Memory B cell (primary cell): ENCODE data around the gene PRKCA.
"Not testable (repeated sequence)": the region's sequence is repeated elsewhere in the genome, so short reads cannot be mapped to it uniquely, and the experiment has no call there.

ENCODE experiments used
- ATAC-seq: fragments of 150-1000 bp; cut with Tn5 transposase; 2 replicates; pipeline ENCODE4 v1.10.0; 2021; ENCODE audit warnings: low read depth, mild to moderate bottlenecking, moderate library complexity
- DNase-seq, 2 donors: peaks; one replicate each; pipeline ENCODE4 v3.0.0; 2022; ENCODE audit warnings: low spot score in 2 of 2
- H3K27ac Mint-ChIP-seq: one replicate; pipeline ENCODE4 v1.8.0; 2022; ENCODE audit warnings: mild to moderate bottlenecking, moderate library complexity, mixed read lengths
- H3K27me3 Mint-ChIP-seq: one replicate; pipeline ENCODE4 v1.8.0; 2022; ENCODE audit warnings: mixed read lengths
- H3K36me3 Mint-ChIP-seq: one replicate; pipeline ENCODE4 v1.8.0; 2022; ENCODE audit warnings: mild to moderate bottlenecking, mixed read lengths
- H3K4me1 Mint-ChIP-seq: one replicate; pipeline ENCODE4 v1.8.0; 2022; ENCODE audit warnings: mixed read lengths
- H3K4me3 Mint-ChIP-seq: one replicate; pipeline ENCODE4 v1.8.0; 2022; ENCODE audit warnings: mild to moderate bottlenecking, moderate library complexity, mixed read lengths
- H3K9me3 Mint-ChIP-seq: one replicate; pipeline ENCODE4 v1.8.0; 2022; ENCODE audit warnings: mixed read lengths

Gene PRKCA

DNA sequence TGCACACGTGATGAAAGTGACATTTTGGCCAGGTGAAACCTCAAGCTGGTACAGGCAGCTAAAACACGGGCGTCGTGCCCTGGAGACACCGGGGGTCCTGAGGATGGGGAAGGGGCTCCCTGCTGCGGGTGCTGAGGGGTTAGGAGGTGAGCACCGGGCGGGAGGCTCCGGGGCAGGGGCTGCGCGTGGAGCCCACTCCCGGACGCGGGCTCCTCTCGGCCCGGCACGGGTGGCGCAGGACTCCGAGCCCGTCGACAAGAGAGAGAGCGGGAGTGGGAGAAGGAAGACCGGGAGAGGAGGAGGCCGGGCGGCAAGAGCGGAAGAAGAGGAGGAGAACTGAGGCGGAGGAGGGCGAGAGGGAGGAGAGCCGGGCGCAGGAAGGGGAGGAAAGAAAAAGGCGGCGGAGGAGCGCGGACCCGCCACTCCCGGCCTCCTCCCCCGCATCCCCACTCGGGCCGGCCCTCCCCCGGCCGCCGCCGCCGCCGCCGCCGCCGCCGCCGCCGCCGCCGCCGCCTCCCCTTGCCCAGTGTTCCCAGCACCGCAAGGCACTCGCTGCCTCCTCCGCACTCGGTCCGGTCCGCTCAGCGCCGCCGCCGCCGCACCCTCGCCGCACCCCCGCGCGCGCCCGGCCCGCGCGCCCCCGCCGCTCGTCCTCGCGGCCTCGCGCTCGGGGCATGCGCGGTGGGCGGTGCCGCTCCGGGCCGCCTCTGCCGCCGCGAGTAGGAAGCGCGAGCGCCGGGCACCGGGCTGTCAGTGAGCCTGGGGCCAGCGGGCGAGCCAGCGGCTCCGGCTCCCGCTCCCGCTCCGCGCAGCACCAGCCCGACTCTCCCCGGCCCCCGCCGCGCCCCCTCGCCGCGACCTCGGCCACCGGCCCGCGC is at the start of gene PRKCA:
PRKCA (plus strand) TSS at position 750 of the 878 bp plus-strand sequence.
- H3K4me3 Mint-ChIP-seq = peak within 1 kb of the TSS; percentile 97
- peaks cover 16% of the 10 kb centered on the region for H3K27me3 Mint-ChIP-seq
- ATAC-seq (peak; percentile 85), DNase-seq (peak; percentile 47 to 57)
- no peaks in the 10 kb centered on the region for H3K36me3 Mint-ChIP-seq
- H3K9me3 Mint-ChIP-seq = no peaks in the 10 kb centered on the region
- H3K27ac Mint-ChIP-seq = peak within 1 kb of the TSS; percentile 92
- peaks cover 11% of the 10 kb centered on the region for H3K4me1 Mint-ChIP-seq

DNA sequence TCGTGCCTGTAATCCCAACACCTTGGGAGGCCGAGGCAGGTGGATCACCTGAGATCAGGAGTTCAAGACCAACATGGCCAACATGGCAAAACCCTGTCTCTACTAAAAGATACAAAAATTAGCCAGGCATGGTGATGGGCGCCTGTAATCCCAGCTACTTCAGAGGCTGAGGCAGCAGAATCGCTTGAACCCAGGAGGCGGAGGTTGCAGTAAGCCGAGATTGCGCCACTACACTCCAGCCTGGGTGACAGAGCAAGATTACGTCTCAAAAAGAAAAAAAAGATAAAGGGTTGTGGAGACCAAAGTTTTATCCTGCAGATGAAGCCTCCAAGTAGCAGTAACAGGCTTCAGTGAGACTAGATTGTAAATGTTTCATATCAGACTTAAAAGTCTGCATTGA is 49.0 kb upstream of the PRKCA start:
- H3K4me3 Mint-ChIP-seq, H3K27me3 Mint-ChIP-seq, ATAC-seq, DNase-seq, H3K27ac Mint-ChIP-seq, H3K4me1 Mint-ChIP-seq, H3K36me3 Mint-ChIP-seq, H3K9me3 Mint-ChIP-seq: not testable (repeated sequence)

DNA sequence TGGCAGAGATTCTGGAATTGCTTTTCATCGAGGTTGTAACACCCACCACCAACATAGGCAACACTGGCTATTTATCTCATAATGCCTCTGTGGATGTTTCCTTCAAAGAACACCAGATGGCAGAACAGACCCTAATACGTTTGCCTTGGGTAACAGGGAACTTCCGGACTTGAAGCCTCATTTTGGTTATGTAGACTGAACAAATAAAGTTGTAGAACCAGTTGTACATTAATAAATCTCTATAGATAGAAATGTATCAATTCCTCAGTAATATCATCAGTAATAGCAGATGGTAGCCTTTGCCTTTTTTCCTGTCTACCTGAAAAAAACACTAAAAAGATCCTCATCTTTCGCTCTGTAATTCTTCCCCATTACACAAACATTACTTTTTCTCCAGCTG is 47.3 kb upstream of the PRKCA start:
- ATAC-seq (peak; percentile 56), DNase-seq (peak in 1 of 2 donors; percentile 7)
- Mint-ChIP-seq H3K27me3 (no peaks in the 10 kb centered on the region), H3K4me1 (no peaks in the 10 kb centered on the region), H3K27ac (no peak overlapping the region), H3K9me3 (no peaks in the 10 kb centered on the region), H3K4me3 (no peak overlapping the region), H3K36me3 (no peaks in the 10 kb centered on the region)

DNA sequence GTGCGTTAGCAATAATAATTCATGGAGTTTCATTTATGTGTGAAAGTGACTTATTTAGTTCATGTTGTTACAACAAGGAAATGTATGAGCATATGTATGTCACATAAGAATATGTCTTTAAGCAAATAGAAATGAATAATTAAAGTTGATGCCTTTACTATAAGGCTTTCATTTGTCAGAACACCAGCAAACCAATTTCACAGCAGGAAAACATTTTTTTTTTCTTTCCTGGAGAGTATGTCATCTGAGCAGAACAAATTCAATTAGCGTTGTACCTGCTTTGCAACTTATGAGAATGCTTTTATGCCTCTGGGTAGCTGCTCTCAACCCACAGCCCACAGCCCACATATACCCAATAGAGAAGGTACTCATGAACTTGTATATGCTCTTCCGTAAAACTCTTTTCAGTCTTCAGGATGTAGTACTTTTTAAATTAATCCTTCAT is 46.9 kb upstream of the PRKCA start:
- no peaks in the 10 kb centered on the region for H3K27me3 Mint-ChIP-seq
- H3K9me3 Mint-ChIP-seq = no peaks in the 10 kb centered on the region
- H3K36me3 Mint-ChIP-seq = no peaks in the 10 kb centered on the region
- no peaks in the 10 kb centered on the region for H3K4me1 Mint-ChIP-seq
- no peak overlapping the region for H3K4me3 Mint-ChIP-seq
- ATAC-seq = no peak
- H3K27ac Mint-ChIP-seq = no peak overlapping the region
- DNase-seq = no peak

DNA sequence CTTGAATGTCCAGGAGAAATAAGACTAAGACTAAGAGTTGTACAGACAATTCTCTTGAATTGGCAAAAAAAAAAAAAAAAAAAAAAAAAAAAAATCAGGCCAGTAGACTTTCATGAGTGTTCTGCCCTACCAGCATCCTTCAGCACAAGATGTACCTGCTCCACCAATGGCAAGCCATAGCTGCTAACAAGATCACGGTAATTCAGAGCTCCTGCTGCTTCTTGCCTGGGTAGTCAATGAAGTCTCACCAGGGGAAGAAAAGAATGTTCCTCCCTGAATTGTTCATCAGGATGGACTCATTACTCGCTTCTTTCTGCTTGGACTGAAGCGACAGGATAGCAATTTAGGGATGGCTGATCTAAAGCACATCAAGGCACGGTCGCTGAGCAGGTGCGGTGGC is 42.1 kb upstream of the PRKCA start:
- H3K27ac Mint-ChIP-seq = no peak overlapping the region

DNA sequence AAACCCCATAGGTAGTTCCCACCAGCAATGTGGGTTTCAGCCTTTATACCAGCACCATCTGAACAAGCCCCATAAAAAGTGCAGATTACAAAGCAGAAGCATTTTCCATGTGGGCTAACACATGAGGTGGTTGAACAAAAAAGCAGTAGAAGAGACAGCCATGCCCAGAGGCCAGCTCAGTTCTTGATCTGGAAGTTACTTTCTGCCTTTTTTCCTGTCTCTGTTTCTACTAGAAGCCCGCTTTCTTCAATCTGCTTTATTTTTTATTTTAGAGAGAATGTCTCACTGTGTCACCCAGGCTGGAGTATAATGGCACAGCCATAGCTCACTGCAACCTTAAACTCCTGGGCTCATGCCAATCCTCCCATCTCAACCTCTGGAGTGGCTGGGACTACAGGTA is 41.7 kb upstream of the PRKCA start:
- H3K9me3 Mint-ChIP-seq = peaks cover 3% of the 10 kb centered on the region
- DNase-seq (no peak), ATAC-seq (no peak)
- no peaks in the 10 kb centered on the region for H3K4me1 Mint-ChIP-seq
- H3K27me3 Mint-ChIP-seq = peaks cover 3% of the 10 kb centered on the region
- H3K36me3 Mint-ChIP-seq = no peaks in the 10 kb centered on the region
- no peak overlapping the region for H3K27ac Mint-ChIP-seq
- H3K4me3 Mint-ChIP-seq = no peak overlapping the region

More for the DNA sequence above, 42.1 kb upstream of the PRKCA start:
- Mint-ChIP-seq H3K9me3 (peaks cover 3% of the 10 kb centered on the region), H3K36me3 (no peaks in the 10 kb centered on the region), H3K4me1 (no peaks in the 10 kb centered on the region), H3K4me3 (no peak overlapping the region), H3K27me3 (peaks cover 3% of the 10 kb centered on the region)
- no peak for ATAC-seq
- DNase-seq = no peak

DNA sequence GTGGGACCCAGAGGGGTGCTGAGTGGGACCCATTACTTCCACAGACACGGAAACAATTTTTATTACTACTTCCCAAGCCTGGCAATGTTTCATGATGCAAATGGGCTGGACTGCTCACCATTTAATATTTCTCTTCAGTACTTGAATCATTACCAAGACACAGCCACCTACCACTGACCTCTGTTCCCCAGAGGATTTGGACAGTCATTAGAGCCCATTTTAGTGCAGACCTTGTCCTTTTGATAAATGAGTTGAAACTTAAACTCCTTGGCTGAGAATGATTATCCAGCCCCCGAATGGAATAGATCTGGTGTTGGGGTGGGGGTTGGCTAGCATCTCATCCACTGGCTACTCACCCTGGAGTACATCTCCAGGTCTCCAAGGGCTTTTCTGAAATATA is 39.6 kb upstream of the PRKCA start:
- no peaks in the 10 kb centered on the region for H3K4me1 Mint-ChIP-seq
- no peak for DNase-seq
- ATAC-seq = no peak

DNA sequence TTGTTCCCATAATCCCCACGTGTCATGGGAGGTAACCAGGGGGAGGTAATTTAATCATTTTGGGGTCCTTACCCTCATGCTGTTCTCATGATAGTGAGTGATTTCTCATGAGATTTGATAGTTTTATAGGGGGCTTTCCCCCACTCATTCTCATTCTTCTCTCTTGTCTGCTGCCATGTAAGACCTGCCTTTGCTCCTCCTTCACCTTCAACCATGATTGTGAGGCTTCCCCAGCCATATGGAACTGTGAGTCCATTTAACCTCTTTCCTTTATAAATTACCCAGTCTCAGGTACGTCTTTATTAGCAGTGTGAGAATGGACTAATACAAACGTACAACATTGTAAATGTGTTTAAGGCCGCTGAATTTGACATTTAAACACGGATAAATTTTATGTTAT is 37.7 kb upstream of the PRKCA start:
- Mint-ChIP-seq H3K4me1 (no peaks in the 10 kb centered on the region), H3K36me3 (no peaks in the 10 kb centered on the region), H3K4me3 (no peak overlapping the region), H3K9me3 (peaks cover 5% of the 10 kb centered on the region), H3K27me3 (peaks cover 4% of the 10 kb centered on the region), H3K27ac (no peak overlapping the region)
- no peak for DNase-seq
- ATAC-seq = no peak

More for the DNA sequence above, 39.6 kb upstream of the PRKCA start:
- no peaks in the 10 kb centered on the region for H3K36me3 Mint-ChIP-seq
- no peak overlapping the region for H3K4me3 Mint-ChIP-seq
- peaks cover 3% of the 10 kb centered on the region for H3K9me3 Mint-ChIP-seq
- peaks cover 4% of the 10 kb centered on the region for H3K27me3 Mint-ChIP-seq
- H3K27ac Mint-ChIP-seq = no peak overlapping the region

DNA sequence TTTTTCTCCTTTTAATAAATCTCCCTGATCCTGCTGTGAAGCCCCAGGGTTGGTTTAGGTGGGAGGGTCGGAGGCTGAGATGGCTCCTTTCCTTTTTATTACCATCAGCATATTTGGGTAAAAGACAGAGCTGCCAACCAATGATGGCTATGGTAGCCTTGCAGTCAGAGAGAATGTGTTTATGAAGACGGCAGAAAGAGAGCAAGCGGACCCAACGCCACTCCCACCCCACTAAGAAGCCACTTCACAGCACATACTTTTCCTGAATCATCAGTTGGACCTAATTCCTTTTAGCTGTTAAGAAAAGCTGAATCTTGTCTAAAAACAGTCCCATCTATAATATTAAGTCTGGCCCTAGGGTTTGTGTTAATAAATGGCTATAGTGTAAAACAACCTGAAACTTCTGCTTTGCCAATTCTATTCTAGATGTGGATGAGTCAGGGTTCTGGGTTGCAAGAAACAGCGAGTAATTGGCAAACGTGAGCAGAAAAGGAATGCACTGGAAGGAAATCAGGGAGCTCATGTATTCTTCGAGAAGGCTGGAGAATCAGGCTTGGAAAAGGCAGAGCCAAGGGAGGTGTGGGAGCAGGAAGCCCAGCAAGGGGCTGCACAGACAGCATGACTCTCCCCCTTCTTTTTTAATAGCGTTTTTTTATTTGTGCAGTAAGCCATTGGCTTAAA is 34.0 kb upstream of the PRKCA start:
- Mint-ChIP-seq H3K27me3 (peaks cover 2% of the 10 kb centered on the region), H3K27ac (no peak overlapping the region), H3K9me3 (peaks cover 10% of the 10 kb centered on the region), H3K4me1 (no peaks in the 10 kb centered on the region), H3K4me3 (no peak overlapping the region), H3K36me3 (no peaks in the 10 kb centered on the region)
- ATAC-seq (no peak), DNase-seq (no peak)

DNA sequence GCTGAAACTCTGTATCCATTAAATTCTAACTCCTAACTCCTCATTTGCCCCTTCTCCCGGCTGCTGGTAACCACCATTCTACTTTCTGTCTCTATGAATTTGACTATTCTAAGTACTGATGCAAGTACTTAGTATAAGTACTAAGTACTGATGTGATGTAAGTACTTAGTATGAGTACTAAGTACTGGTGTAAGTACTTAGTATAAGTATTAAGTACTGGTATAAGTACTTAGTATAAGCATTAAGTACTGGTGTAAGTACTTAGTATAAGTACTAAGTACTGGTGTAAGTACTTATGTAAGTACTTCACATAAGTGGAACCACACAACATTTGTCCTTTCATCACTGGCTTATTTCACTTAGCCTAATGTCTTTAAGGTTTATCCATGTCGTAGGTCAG is 32.3 kb upstream of the PRKCA start:
- Mint-ChIP-seq H3K4me3 (no peak overlapping the region), H3K9me3 (peaks cover 7% of the 10 kb centered on the region), H3K27me3 (peaks cover 2% of the 10 kb centered on the region), H3K36me3 (no peaks in the 10 kb centered on the region), H3K4me1 (no peaks in the 10 kb centered on the region), H3K27ac (no peak overlapping the region)
- ATAC-seq (no peak), DNase-seq (no peak)

DNA sequence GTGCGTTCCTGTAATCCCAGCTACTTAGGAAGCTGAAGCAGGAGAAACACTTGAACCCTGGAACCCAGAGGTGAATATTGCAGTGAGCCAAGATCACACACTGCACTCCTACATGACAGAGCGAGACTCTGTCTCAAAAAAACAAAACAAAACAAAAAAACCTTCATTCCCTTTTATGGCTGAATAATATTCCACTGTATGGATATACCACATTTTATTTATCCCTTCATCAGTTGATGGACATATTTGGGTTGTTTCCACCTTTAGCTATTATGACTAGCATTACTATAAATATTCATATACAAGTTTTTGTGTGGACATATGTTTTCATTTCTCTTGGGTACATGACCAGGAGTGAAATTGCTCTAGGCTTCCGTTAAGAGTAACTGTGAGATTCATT is 30.9 kb upstream of the PRKCA start:
- Mint-ChIP-seq H3K4me3 (no peak overlapping the region), H3K27me3 (peaks cover 4% of the 10 kb centered on the region), H3K9me3 (peaks cover 7% of the 10 kb centered on the region), H3K27ac (no peak overlapping the region), H3K36me3 (no peaks in the 10 kb centered on the region), H3K4me1 (no peaks in the 10 kb centered on the region)
- DNase-seq (no peak), ATAC-seq (no peak)

DNA sequence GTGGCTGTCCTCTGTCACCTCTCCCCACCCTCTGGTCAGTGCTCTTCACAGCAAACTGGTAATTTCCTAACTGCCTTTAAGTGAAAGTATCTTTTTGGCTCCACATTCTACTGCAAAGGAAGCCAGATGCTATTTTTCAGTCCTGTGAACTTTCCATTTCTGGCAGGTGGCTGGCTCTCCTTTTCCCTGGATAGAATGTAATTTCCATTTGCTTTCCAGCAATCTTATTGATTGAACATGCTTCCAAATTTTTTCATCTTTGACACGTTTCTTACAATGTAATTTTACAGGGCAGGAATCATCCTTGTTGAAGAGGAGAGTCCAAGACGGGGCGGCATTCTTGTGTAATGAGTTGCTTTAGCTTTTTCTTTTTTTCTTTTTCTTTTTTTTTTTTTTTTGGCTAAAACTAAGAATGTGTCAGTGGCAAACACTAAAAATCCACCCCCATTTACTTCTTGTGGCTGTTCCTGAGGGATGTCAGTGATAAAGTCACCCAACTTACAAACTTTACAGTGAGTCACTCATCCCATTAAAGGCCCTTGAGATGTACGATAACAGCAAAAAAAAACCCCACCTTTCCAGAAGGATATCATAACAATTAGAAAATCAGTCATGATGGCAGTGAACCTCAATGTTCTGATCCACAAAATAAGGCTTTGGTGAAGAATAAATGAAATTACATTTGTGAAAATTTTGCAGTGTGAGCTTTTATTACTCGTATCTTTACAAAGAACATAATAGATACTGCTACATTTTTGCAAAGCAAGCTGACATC is 29.4 kb upstream of the PRKCA start:
- no peak for DNase-seq
- Mint-ChIP-seq H3K36me3 (no peaks in the 10 kb centered on the region), H3K9me3 (peaks cover 7% of the 10 kb centered on the region), H3K27me3 (peaks cover 6% of the 10 kb centered on the region), H3K4me3 (no peak overlapping the region), H3K4me1 (no peaks in the 10 kb centered on the region), H3K27ac (no peak overlapping the region)
- ATAC-seq = no peak

DNA sequence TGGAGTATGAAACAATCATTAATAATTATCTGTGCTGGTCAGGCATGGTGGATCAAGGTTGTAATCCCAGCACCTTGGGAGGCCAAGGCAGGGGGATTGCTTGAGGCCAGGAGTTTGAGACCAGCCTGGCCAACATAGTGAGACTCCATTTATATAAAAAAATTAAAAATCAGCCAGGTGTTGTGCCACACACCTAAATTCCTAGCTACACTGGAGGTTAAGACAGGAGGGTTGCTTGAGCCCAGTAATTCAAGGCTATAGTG is 28.9 kb upstream of the PRKCA start:
- H3K27ac Mint-ChIP-seq = no peak overlapping the region
- no peak overlapping the region for H3K4me3 Mint-ChIP-seq
- DNase-seq (no peak), ATAC-seq (no peak)
- H3K4me1 Mint-ChIP-seq = no peaks in the 10 kb centered on the region
- no peaks in the 10 kb centered on the region for H3K36me3 Mint-ChIP-seq
- peaks cover 6% of the 10 kb centered on the region for H3K9me3 Mint-ChIP-seq
- H3K27me3 Mint-ChIP-seq = peaks cover 6% of the 10 kb centered on the region

DNA sequence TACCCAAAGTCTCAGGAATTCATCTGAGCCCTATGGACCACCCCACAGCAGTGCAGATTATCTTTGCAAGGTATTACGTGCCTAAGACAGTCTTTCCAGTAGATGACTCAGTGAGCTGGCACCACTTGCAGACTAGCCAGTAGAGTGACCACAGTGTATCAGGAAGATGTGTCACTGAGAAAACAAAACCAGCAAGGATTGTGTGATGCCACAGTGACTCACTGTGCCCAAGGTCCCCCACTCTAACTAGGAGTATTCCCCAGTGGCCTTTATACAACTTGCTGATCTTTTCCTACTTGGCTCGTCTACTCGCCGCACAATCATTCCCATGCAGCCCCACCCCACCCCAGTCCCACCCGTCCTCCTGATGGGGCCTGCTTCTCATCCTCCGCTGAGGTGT is 26.8 kb upstream of the PRKCA start:
- Mint-ChIP-seq H3K4me1 (no peaks in the 10 kb centered on the region), H3K36me3 (no peaks in the 10 kb centered on the region), H3K4me3 (no peak overlapping the region), H3K9me3 (peaks cover 4% of the 10 kb centered on the region), H3K27me3 (peaks cover 6% of the 10 kb centered on the region), H3K27ac (no peak overlapping the region)
- ATAC-seq (no peak), DNase-seq (no peak)
